ENCODE results near the gene GSTO2. TPM values are rescaled to one million over a fixed set of nuclear protein-coding genes. Genes with fewer than 3 reads are reported as not detected.
A peak's percentile ranks its signal among the peaks of the same experiment; 100 is the strongest.

GSTO2 gene
- total and polyA plus RNA-seq, 2 of the 13 experiments (the other 11 are each of a cell fraction or from before 2014, with no cell fraction given): 2.1 to 7.9 TPM

- ChIA-PET POLR2A (no interaction called here), CTCF (ENCODE audit: low intra/inter-chr PET ratio, low total read pairs) (no interaction called here)
- Histone ChIP-seq H3K4me1 (ENCODE audit: insufficient read depth, low read length) (peaks cover 69% of the 10 kb centered on the region), H3K9me3 (ENCODE audit: low read length) (no peaks in the 10 kb centered on the region), H2AFZ (ENCODE audit: low read length) (no peak overlapping the region), H3K27ac (ENCODE audit: extremely low read length, insufficient read depth, low read length) (peak overlapping the region; percentile 34), H3K9ac (ENCODE audit: insufficient read depth, low read depth, low read length) (no peak overlapping the region), H3K4me3 (replicated peaks in 1 of 3; ENCODE audit: insufficient read depth in 1 of 3, low read depth in 2 of 3, low read length in 3 of 3) (peak overlapping the region in 1 of 3 experiments; percentile 27; a peak in 2 of 6 replicates), H3K79me2 (ENCODE audit: insufficient read depth, low read length) (no peaks in the 10 kb centered on the region), H3K36me3 (replicated peaks in 1 of 2; ENCODE audit: control insufficient read depth in 1 of 2, insufficient read depth in 2 of 2, low read length in 2 of 2) (no peaks in the 10 kb centered on the region; a peak in 1 of 5 replicates), H4K20me1 (ENCODE audit: insufficient read depth, low read length) (no peaks in the 10 kb centered on the region), H3K4me2 (ENCODE audit: low read depth, low read length) (peak overlapping the region; percentile 79), H3K27me3 (ENCODE audit: control insufficient read depth in 1 of 2, insufficient read depth in 2 of 2, low read length in 2 of 2) (no peaks in the 10 kb centered on the region)
- peak; percentile 54 for ATAC-seq
- BruUV-seq (replicated peaks): no TSS peak
- peak; percentile 47 for FAIRE-seq
- peak; percentile 70 for DNase-seq (ENCODE audit: low spot score)
- WGBS (ENCODE audit: low lambda C conversion rate): 13% methylated on average over 8 of the region's 9 CpGs
- in situ Hi-C loops (cut with HindIII; ENCODE audit: extremely low pct_ligation_motif_present, low pct_unique_long_range_greater_than_20kb) (no loop called here), intact Hi-C loops (cut with micrococcal nuclease; ENCODE audit: unreplicated experiment) (no loop called here)
- TF ChIP-seq ELK4 (CRISPR knock-in tag; IDR thresholded peaks at IDR 0.05; ENCODE audit: borderline replicate concordance) (no peak), RXRA (CRISPR knock-in tag; IDR thresholded peaks at IDR 0.05) (no peak), SAP130 (CRISPR knock-in tag; IDR thresholded peaks at IDR 0.05; ENCODE audit: low read depth) (peak; percentile 29; the same call in 1 of the 2 replicates), ZNF124 (CRISPR knock-in tag; IDR thresholded peaks at IDR 0.05) (peak; percentile 39; the same call in 1 of the 2 replicates), FOSL2 (CRISPR knock-in tag; IDR thresholded peaks at IDR 0.05) (peak; percentile 80), ELF3 (CRISPR knock-in tag; IDR thresholded peaks at IDR 0.05) (0 out of 2 replicates have a peak, but pooled peaks have one; percentile 27), ATF2 (CRISPR knock-in tag; IDR thresholded peaks at IDR 0.05) (0 out of 2 replicates have a peak, but pooled peaks have one; percentile 10), ZSCAN25 (CRISPR knock-in tag; IDR thresholded peaks at IDR 0.05) (peak; percentile 75), ZNF337 (CRISPR knock-in tag; IDR thresholded peaks at IDR 0.05; ENCODE audit: borderline replicate concordance, low read depth) (no peak), KAT2B (IDR thresholded peaks at IDR 0.05; ENCODE audit: borderline replicate concordance, low read depth, low read length) (no peak), ZNF724P (CRISPR knock-in tag; IDR thresholded peaks at IDR 0.05; ENCODE audit: borderline replicate concordance) (no peak)
- TF ChIP-seq, protein P1, sequence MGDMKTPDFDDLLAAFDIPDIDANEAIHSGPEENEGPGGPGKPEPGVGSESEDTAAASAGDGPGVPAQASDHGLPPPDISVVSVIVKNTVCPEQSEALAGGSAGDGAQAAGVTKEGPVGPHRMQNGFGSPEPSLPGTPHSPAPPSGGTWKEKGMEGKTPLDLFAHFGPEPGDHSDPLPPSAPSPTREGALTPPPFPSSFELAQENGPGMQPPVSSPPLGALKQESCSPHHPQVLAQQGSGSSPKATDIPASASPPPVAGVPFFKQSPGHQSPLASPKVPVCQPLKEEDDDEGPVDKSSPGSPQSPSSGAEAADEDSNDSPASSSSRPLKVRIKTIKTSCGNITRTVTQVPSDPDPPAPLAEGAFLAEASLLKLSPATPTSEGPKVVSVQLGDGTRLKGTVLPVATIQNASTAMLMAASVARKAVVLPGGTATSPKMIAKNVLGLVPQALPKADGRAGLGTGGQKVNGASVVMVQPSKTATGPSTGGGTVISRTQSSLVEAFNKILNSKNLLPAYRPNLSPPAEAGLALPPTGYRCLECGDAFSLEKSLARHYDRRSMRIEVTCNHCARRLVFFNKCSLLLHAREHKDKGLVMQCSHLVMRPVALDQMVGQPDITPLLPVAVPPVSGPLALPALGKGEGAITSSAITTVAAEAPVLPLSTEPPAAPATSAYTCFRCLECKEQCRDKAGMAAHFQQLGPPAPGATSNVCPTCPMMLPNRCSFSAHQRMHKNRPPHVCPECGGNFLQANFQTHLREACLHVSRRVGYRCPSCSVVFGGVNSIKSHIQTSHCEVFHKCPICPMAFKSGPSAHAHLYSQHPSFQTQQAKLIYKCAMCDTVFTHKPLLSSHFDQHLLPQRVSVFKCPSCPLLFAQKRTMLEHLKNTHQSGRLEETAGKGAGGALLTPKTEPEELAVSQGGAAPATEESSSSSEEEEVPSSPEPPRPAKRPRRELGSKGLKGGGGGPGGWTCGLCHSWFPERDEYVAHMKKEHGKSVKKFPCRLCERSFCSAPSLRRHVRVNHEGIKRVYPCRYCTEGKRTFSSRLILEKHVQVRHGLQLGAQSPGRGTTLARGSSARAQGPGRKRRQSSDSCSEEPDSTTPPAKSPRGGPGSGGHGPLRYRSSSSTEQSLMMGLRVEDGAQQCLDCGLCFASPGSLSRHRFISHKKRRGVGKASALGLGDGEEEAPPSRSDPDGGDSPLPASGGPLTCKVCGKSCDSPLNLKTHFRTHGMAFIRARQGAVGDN (CRISPR knock-in tag; IDR thresholded peaks at IDR 0.05): peak; percentile 51
- TF ChIP-seq, protein P2, sequence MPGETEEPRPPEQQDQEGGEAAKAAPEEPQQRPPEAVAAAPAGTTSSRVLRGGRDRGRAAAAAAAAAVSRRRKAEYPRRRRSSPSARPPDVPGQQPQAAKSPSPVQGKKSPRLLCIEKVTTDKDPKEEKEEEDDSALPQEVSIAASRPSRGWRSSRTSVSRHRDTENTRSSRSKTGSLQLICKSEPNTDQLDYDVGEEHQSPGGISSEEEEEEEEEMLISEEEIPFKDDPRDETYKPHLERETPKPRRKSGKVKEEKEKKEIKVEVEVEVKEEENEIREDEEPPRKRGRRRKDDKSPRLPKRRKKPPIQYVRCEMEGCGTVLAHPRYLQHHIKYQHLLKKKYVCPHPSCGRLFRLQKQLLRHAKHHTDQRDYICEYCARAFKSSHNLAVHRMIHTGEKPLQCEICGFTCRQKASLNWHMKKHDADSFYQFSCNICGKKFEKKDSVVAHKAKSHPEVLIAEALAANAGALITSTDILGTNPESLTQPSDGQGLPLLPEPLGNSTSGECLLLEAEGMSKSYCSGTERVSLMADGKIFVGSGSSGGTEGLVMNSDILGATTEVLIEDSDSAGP (CRISPR knock-in tag; IDR thresholded peaks at IDR 0.05; ENCODE audit: borderline replicate concordance): peak; percentile 44; the same call in 1 of the 2 replicates
Observed at GRCh38 chr10:104331208-104331838, 62.3 kb downstream of the GSTO2 start.

Data from HepG2 (cell line).